HepG2 (cell line): ENCODE results near the gene KAT2A. TPM values are rescaled to one million over a fixed set of nuclear protein-coding genes. Genes with fewer than 3 reads are reported as not detected.

Experiments
- ATAC-seq: fragments of 200-7000 bp; cut with Tn5 transposase; 3 replicates; pipeline ENCODE4 v1.9.1; 2020; ENCODE audit warnings: mild to moderate bottlenecking, moderate library complexity
- BruUV-seq: library from RNA; stranded (reverse); fragments of 400-500 nt; replicated peaks from 2 replicates; lab custom pipeline; 2021; lab: Mats Ljungman, UMichigan
- CTCF ChIA-PET: fragments of 300-600 bp; formaldehyde crosslinking; extraction: SDS; loops from one replicate; lab custom pipeline; 2021; ENCODE audit warnings: low total read pairs, inconsistent platforms, low intra/inter-chr PET ratio; lab: Yijun Ruan, JAX
- POLR2A ChIA-PET: fragments of 350-600 bp; sonication (Branson Sonifier 250); formaldehyde crosslinking; loops from one replicate; lab custom pipeline; 2020; ENCODE audit warnings: antibody characterized with exemption, inconsistent platforms; lab: Yijun Ruan, JAX
- DNase-seq: peaks from one replicate; pipeline ENCODE4 v3.0.0-alpha.2; 2015; ENCODE audit warnings: low spot score
- FAIRE-seq: peaks from 3 replicates; lab custom pipeline; 2011; peaks lifted over from hg19 to GRCh38; lab: Jason Lieb, UNC
- H2AFZ ChIP-seq: one replicate; pipeline ENCODE4 v1.6.1; 2011; ENCODE audit warnings: low read length, inconsistent platforms
- H3K27ac ChIP-seq: fragments of 300-600 bp; 3 replicates; pipeline ENCODE4 v1.8.0; 2011; ENCODE audit warnings: mixed run types, mild to moderate bottlenecking, mixed read lengths, low read length, inconsistent platforms; ENCODE audit not compliant: insufficient read depth; ENCODE audit errors: extremely low read length
- H3K27me3 ChIP-seq, 2 experiments: fragments of 200-600 bp in 1 of 2; 2 replicates in 1 of 2; 3 replicates in 1 of 2; pipeline versions ENCODE4 v1.6.0 to v1.8.0; 2011; ENCODE audit warnings: low read length in 2 of 2, mild to moderate bottlenecking in 2 of 2, moderate library complexity in 2 of 2, inconsistent platforms in 1 of 2; ENCODE audit not compliant: insufficient read depth in 2 of 2, control insufficient read depth in 1 of 2
- H3K36me3 ChIP-seq, 2 experiments: fragments of 200-600 bp in 1 of 2; replicated peaks in 1 of 2; 2 replicates in 1 of 2; 3 replicates in 1 of 2; pipeline versions ENCODE4 v1.5.1 to v1.8.0; 2011; ENCODE audit warnings: low read length in 2 of 2, inconsistent platforms in 1 of 2; ENCODE audit not compliant: insufficient read depth in 2 of 2, control insufficient read depth in 1 of 2
- H3K4me1 ChIP-seq: 2 replicates; pipeline ENCODE4 v1.5.1; 2012; ENCODE audit warnings: low read length, inconsistent platforms; ENCODE audit not compliant: insufficient read depth
- H3K4me2 ChIP-seq: 2 replicates; pipeline ENCODE4 v1.6.0; 2011; ENCODE audit warnings: low read depth, low read length, inconsistent platforms
- H3K4me3 ChIP-seq, 3 experiments: fragments of 200-600 bp in 1 of 3; sonication (generic), shearing (Covaris generic) in 1 of 3; replicated peaks in 1 of 3; 2 replicates each; pipeline ENCODE4 v1.5.1; 2011 to 2016; ENCODE audit warnings: low read length in 3 of 3, inconsistent platforms in 2 of 3, low read depth in 2 of 3, mild to moderate bottlenecking in 2 of 3, control low read depth in 1 of 3, mixed read lengths in 1 of 3; ENCODE audit not compliant: insufficient read depth in 1 of 3
- H3K79me2 ChIP-seq: one replicate; pipeline ENCODE4 v1.6.1; 2011; ENCODE audit warnings: low read length, inconsistent platforms; ENCODE audit not compliant: insufficient read depth
- H3K9ac ChIP-seq: 2 replicates; pipeline ENCODE4 v1.6.0; 2011; ENCODE audit warnings: mild to moderate bottlenecking, low read depth, low read length, inconsistent platforms; ENCODE audit not compliant: insufficient read depth
- H3K9me3 ChIP-seq: 2 replicates; pipeline ENCODE4 v1.5.1; 2012; ENCODE audit warnings: mild to moderate bottlenecking, low read length
- H4K20me1 ChIP-seq: 2 replicates; pipeline ENCODE4 v1.6.0; 2011; ENCODE audit warnings: inconsistent platforms, mild to moderate bottlenecking, low read length, moderate library complexity; ENCODE audit not compliant: insufficient read depth
- AFF4 ChIP-seq: sonication (generic); formaldehyde crosslinking; IDR thresholded peaks from 2 replicates; pipeline ENCODE4 v1.4.0; 2020; ENCODE audit warnings: missing genetic modification reagents
- ELF1 ChIP-seq: sonication (generic); formaldehyde crosslinking; IDR thresholded peaks from 2 replicates; pipeline ENCODE4 v1.4.0; 2020; ENCODE audit warnings: missing genetic modification reagents
- HMG20A ChIP-seq: IDR thresholded peaks from 2 replicates; pipeline ENCODE4 v1.6.1; 2016; ENCODE audit warnings: borderline replicate concordance
- HNRNPL ChIP-seq: fragments of 200-400 bp; formaldehyde crosslinking; IDR thresholded peaks from 2 replicates; pipeline ENCODE4 v1.6.1; 2017; ENCODE audit warnings: mild to moderate bottlenecking, low read depth, low read length
- JDP2 ChIP-seq: sonication (generic); formaldehyde crosslinking; IDR thresholded peaks from 2 replicates; pipeline ENCODE4 v1.8.1; 2022; ENCODE audit warnings: missing genetic modification reagents, borderline replicate concordance
- KDM6A ChIP-seq: IDR thresholded peaks from 2 replicates; pipeline ENCODE4 v1.6.1; 2016; ENCODE audit warnings: low read depth
- KIAA2018 ChIP-seq: sonication (generic); formaldehyde crosslinking; IDR thresholded peaks from 2 replicates; pipeline ENCODE4 v1.5.0; 2020; ENCODE audit warnings: mild to moderate bottlenecking, missing genetic modification reagents, borderline replicate concordance
- MAZ ChIP-seq, 2 experiments: sonication (generic) in 1 of 2; formaldehyde crosslinking in 1 of 2; IDR thresholded peaks; 2 replicates each; pipeline versions ENCODE4 v1.5.0 to v1.6.1; 2012 to 2020; ENCODE audit warnings: low read depth in 2 of 2, mild to moderate bottlenecking in 2 of 2, borderline replicate concordance in 1 of 2, improper control_type of control experiment in 1 of 2, low read length in 1 of 2, missing genetic modification reagents in 1 of 2, moderate library complexity in 1 of 2
- NFKBIZ ChIP-seq: IDR thresholded peaks from 2 replicates; pipeline ENCODE4 v1.6.1; 2018; ENCODE audit warnings: missing genetic modification reagents, missing compliant biosample characterization
- ZIK1 ChIP-seq: sonication (generic); formaldehyde crosslinking; IDR thresholded peaks from 2 replicates; pipeline ENCODE4 v1.5.0; 2020; ENCODE audit warnings: mild to moderate bottlenecking, low read depth, missing genetic modification reagents, borderline replicate concordance
- ZNF17 ChIP-seq: sonication (generic); formaldehyde crosslinking; IDR thresholded peaks from 2 replicates; pipeline ENCODE4 v1.5.0; 2020; ENCODE audit warnings: mild to moderate bottlenecking, missing genetic modification reagents
- ZNF382 ChIP-seq: sonication (generic); formaldehyde crosslinking; IDR thresholded peaks from 2 replicates; pipeline ENCODE4 v1.5.0; 2020; ENCODE audit warnings: missing genetic modification reagents, mild to moderate bottlenecking, borderline replicate concordance
- ZNF652 ChIP-seq: IDR thresholded peaks from 2 replicates; pipeline ENCODE4 v1.6.1; 2016; ENCODE audit warnings: low read depth, borderline replicate concordance
- WGBS: methylation state at CpG from one replicate; pipeline ENCODE4 v1.1.6; 2017; ENCODE audit warnings: low lambda C conversion rate; 5-methylcytosine and 5-hydroxymethylcytosine counted together
- in situ Hi-C: cut with HindIII; loops from 2 replicates; pipeline ENCODE4 v1.10.0; 2017; ENCODE audit warnings: low pct_unique_long_range_greater_than_20kb; ENCODE audit not compliant: extremely low pct_ligation_motif_present
- intact Hi-C: fragments of 100-400 bp; cut with micrococcal nuclease; formaldehyde crosslinking; loops from one replicate; pipeline ENCODE4 v1.10.0; 2022; ENCODE audit not compliant: unreplicated experiment
- polyA plus RNA-seq, 8 experiments: library from polyadenylated mRNA; depleted of rRNA in 3 of 8; stranded (reverse) in 7 of 8; unstranded in 1 of 8; fragments of >200 nt; fragmentation: Illumina TruSeq in 4 of 8; extraction: Trizol in 4 of 8; gene quantifications; 2 replicates each; pipeline versions ENCODE4 v1.2.1 to v1.2.3, GENCODE V29; 2011 to 2016; ENCODE audit warnings: low read depth in 4 of 8, missing spikeins in 1 of 8, mixed read lengths in 1 of 8; ENCODE audit not compliant: insufficient read depth in 1 of 8
- total RNA-seq, 5 experiments: library from RNA; depleted of rRNA; stranded (reverse); fragments of >200 nt; fragmentation: Illumina TruSeq; extraction: Trizol; gene quantifications; 2 replicates each; pipeline ENCODE4 v1.2.3, GENCODE V29; 2016; ENCODE audit warnings: low read depth in 1 of 5

KAT2A gene
- total and polyA plus RNA-seq, 2 of the 13 experiments (the other 11 are each of a cell fraction or from before 2014, with no cell fraction given) = 29.1 to 90.4 TPM

- no peak overlapping the region for H3K9ac ChIP-seq
- ATAC-seq (no peak), DNase-seq (no peak)
- WGBS = 91% methylated on average over 18 of the region's 18 CpGs
- no peaks in the 10 kb centered on the region for H3K79me2 ChIP-seq
- intact Hi-C loops = no loop called here
- no peak for TF ChIP-seq ZNF17 (CRISPR knock-in tag)
- TF ChIP-seq NFKBIZ = no peak
- TF ChIP-seq AFF4 (CRISPR knock-in tag) = no peak
- TF ChIP-seq ZNF382 (CRISPR knock-in tag) = no peak
- TF ChIP-seq ZNF652 (CRISPR knock-in tag) = no peak
- TF ChIP-seq ELF1 (CRISPR knock-in tag) = no peak
- no peak for TF ChIP-seq HMG20A (CRISPR knock-in tag)
- no peak for TF ChIP-seq MAZ (IDR thresholded peaks at IDR 0.05; ENCODE audit: borderline replicate concordance, low read depth, low read length)
- TF ChIP-seq MAZ (CRISPR knock-in tag; IDR thresholded peaks at IDR 0.05; ENCODE audit: low read depth) = no peak
- no peak for TF ChIP-seq ZIK1 (CRISPR knock-in tag)
- TF ChIP-seq KIAA2018 = no peak
- TF ChIP-seq KDM6A (CRISPR knock-in tag) = no peak
- no peak for TF ChIP-seq JDP2
- no peak for TF ChIP-seq HNRNPL
- TF ChIP-seq, all 625 proteins: peak for 0
- POLR2A ChIA-PET = interaction anchor here (1.0 to 3.1 kb wide), 2 partner anchors 91 to 153 kb away, joined by 5 to 16 read pairs; partner anchors contain the start of gene CNP
- in situ Hi-C loops = no loop called here
- Histone ChIP-seq H3K27me3 (no peaks in the 10 kb centered on the region), H3K9me3 (no peaks in the 10 kb centered on the region), H3K4me3 (no peak overlapping the region), H3K4me2 (no peak overlapping the region), H3K4me1 (peaks cover 33% of the 10 kb centered on the region), H3K27ac (no peak overlapping the region), H3K36me3 (peaks cover 7 to 35% of the 10 kb centered on the region in 2 experiments), H2AFZ (no peak overlapping the region), H4K20me1 (no peaks in the 10 kb centered on the region)
- no TSS peak for BruUV-seq
- no peak for FAIRE-seq
- CTCF ChIA-PET = interaction anchor here (0.8 to 1.4 kb wide), 2 partner anchors 52 to 62 kb away, joined by 3 to 5 read pairs; partner anchors contain the start of gene KCNH4
Observed at GRCh38 chr17:42119301-42119700, 1.9 kb downstream of the KAT2A start.
